ENCODE data around the gene CPNE1. TPM values are rescaled to one million over a fixed set of nuclear protein-coding genes. Genes with fewer than 3 reads are reported as not detected.

The CPNE1 gene
- total RNA-seq, 1 experiment from 2014 or later: 335 TPM

- DNase-seq: no peak
- Histone ChIP-seq H3K27me3 (peaks cover 15% of the 10 kb centered on the region), H3K4me3 (no peak overlapping the region), H3K36me3 (no peaks in the 10 kb centered on the region), H3K9me3 (no peaks in the 10 kb centered on the region)
Measured at GRCh38 chr20:35599776-35600120, 65.0 kb downstream of the CPNE1 start.

- Histone ChIP-seq H3K9me3 (no peaks in the 10 kb centered on the region), H3K27me3 (peaks cover 15% of the 10 kb centered on the region), H3K36me3 (no peaks in the 10 kb centered on the region), H3K4me3 (no peak overlapping the region)
- no peak for DNase-seq
Measured at GRCh38 chr20:35598899-35599775, 65.6 kb downstream of the CPNE1 start.

GRCh38 chr20:35598476-35598875 lies 66.2 kb downstream of the CPNE1 start:
- Histone ChIP-seq H3K9me3 (no peaks in the 10 kb centered on the region), H3K36me3 (no peaks in the 10 kb centered on the region), H3K4me3 (no peak overlapping the region), H3K27me3 (peaks cover 15% of the 10 kb centered on the region)
- DNase-seq: no peak

- no peaks in the 10 kb centered on the region for H3K36me3 ChIP-seq
- peaks cover 15% of the 10 kb centered on the region for H3K27me3 ChIP-seq
- H3K9me3 ChIP-seq: no peaks in the 10 kb centered on the region
- no peak for DNase-seq
- H3K4me3 ChIP-seq: no peak overlapping the region
Measured at GRCh38 chr20:35597186-35597585, 67.5 kb downstream of the CPNE1 start.

- Histone ChIP-seq H3K27me3 (peaks cover 10% of the 10 kb centered on the region), H3K9me3 (no peaks in the 10 kb centered on the region), H3K4me3 (no peak overlapping the region), H3K36me3 (no peaks in the 10 kb centered on the region)
- DNase-seq: no peak
Measured at GRCh38 chr20:35595901-35596300, 68.8 kb downstream of the CPNE1 start.

GRCh38 chr20:35595456-35595855 lies 69.2 kb downstream of the CPNE1 start:
- H3K36me3 ChIP-seq: no peaks in the 10 kb centered on the region
- no peak overlapping the region for H3K4me3 ChIP-seq
- no peak for DNase-seq
- peaks cover 7% of the 10 kb centered on the region for H3K27me3 ChIP-seq
- no peaks in the 10 kb centered on the region for H3K9me3 ChIP-seq

GRCh38 chr20:35592339-35592974 lies 72.2 kb downstream of the CPNE1 start:
- no peak for DNase-seq
- Histone ChIP-seq H3K36me3 (no peaks in the 10 kb centered on the region), H3K27me3 (no peaks in the 10 kb centered on the region), H3K9me3 (no peaks in the 10 kb centered on the region), H3K4me3 (no peak overlapping the region)

- Histone ChIP-seq H3K4me3 (no peak overlapping the region), H3K36me3 (no peaks in the 10 kb centered on the region), H3K27me3 (no peaks in the 10 kb centered on the region), H3K9me3 (no peaks in the 10 kb centered on the region)
- no peak for DNase-seq
Measured at GRCh38 chr20:35588397-35588796, 76.3 kb downstream of the CPNE1 start.

- no peaks in the 10 kb centered on the region for H3K27me3 ChIP-seq
- DNase-seq: no peak
- H3K4me3 ChIP-seq: no peak overlapping the region
- H3K9me3 ChIP-seq: no peaks in the 10 kb centered on the region
- no peaks in the 10 kb centered on the region for H3K36me3 ChIP-seq
Measured at GRCh38 chr20:35587436-35587835, 77.3 kb downstream of the CPNE1 start.

- no peaks in the 10 kb centered on the region for H3K36me3 ChIP-seq
- no peak overlapping the region for H3K4me3 ChIP-seq
- DNase-seq: no peak
- no peaks in the 10 kb centered on the region for H3K9me3 ChIP-seq
- H3K27me3 ChIP-seq: no peaks in the 10 kb centered on the region
Measured at GRCh38 chr20:35586751-35587425, 77.8 kb downstream of the CPNE1 start.

- no peak for DNase-seq
- H3K27me3 ChIP-seq: no peaks in the 10 kb centered on the region
- peaks cover 4% of the 10 kb centered on the region; the same call in 1 of the 2 replicates for H3K9me3 ChIP-seq
- no peaks in the 10 kb centered on the region for H3K36me3 ChIP-seq
- H3K4me3 ChIP-seq: no peak overlapping the region
Measured at GRCh38 chr20:35583636-35584560, 80.8 kb downstream of the CPNE1 start.

GRCh38 chr20:35582741-35583404 lies 81.8 kb downstream of the CPNE1 start:
- Histone ChIP-seq H3K4me3 (no peak overlapping the region), H3K27me3 (no peaks in the 10 kb centered on the region), H3K36me3 (no peaks in the 10 kb centered on the region), H3K9me3 (peaks cover 4% of the 10 kb centered on the region; the same call in 1 of the 2 replicates)
- no peak for DNase-seq

GRCh38 chr20:35582131-35582530 lies 82.6 kb downstream of the CPNE1 start:
- no peak for DNase-seq

GRCh38 chr20:35579196-35579595 lies 85.5 kb downstream of the CPNE1 start:
- Histone ChIP-seq H3K4me3 (no peak overlapping the region), H3K27me3 (0 out of 2 replicates have a peak, but pooled peaks cover 4% of the 10 kb centered on the region), H3K9me3 (peaks cover 4% of the 10 kb centered on the region; the same call in 1 of the 2 replicates), H3K36me3 (no peaks in the 10 kb centered on the region)
- DNase-seq: no peak

More at GRCh38 chr20:35582131-35582530, 82.6 kb downstream of the CPNE1 start:
- peaks cover 4% of the 10 kb centered on the region; the same call in 1 of the 2 replicates for H3K9me3 ChIP-seq
- no peak overlapping the region for H3K4me3 ChIP-seq
- H3K27me3 ChIP-seq: no peaks in the 10 kb centered on the region
- H3K36me3 ChIP-seq: no peaks in the 10 kb centered on the region

GRCh38 chr20:35578469-35578868 lies 86.2 kb downstream of the CPNE1 start:
- Histone ChIP-seq H3K9me3 (peaks cover 4% of the 10 kb centered on the region; the same call in 1 of the 2 replicates), H3K27me3 (0 out of 2 replicates have a peak, but pooled peaks cover 4% of the 10 kb centered on the region), H3K4me3 (no peak overlapping the region), H3K36me3 (no peaks in the 10 kb centered on the region)
- DNase-seq: no peak

GRCh38 chr20:35576816-35577215 lies 87.9 kb downstream of the CPNE1 start:
- Histone ChIP-seq H3K9me3 (peaks cover 9% of the 10 kb centered on the region), H3K36me3 (no peaks in the 10 kb centered on the region), H3K4me3 (no peak overlapping the region), H3K27me3 (0 out of 2 replicates have a peak, but pooled peaks cover 4% of the 10 kb centered on the region)
- no peak for DNase-seq

Data from MG63 (cell line).